T-helper 17 cell (primary cell): Measurements from ENCODE around the gene TSPAN31. TPM values are rescaled to one million over a fixed set of nuclear protein-coding genes. Genes with fewer than 3 reads are reported as not detected.
A peak's percentile ranks its signal among the peaks of the same experiment; 100 is the strongest.

ENCODE experiments used
- ATAC-seq: fragments of 150-1000 bp; cut with Tn5 transposase; 2 replicates; pipeline ENCODE4 v1.10.0; 2021; ENCODE audit warnings: mild to moderate bottlenecking, moderate library complexity
- DNase-seq, 3 donors: peaks; one replicate each; pipeline versions ENCODE4 v3.0.0 to v3.0.0-alpha.2; 2020 to 2021
- H3K9me3 ChIP-seq: one replicate; pipeline ENCODE4 v1.7.0; 2013; ENCODE audit warnings: low read length, mild to moderate bottlenecking; ENCODE audit not compliant: control insufficient read depth, poor library complexity, severe bottlenecking
- H3K27ac Mint-ChIP-seq: one replicate; pipeline ENCODE4 v1.8.0; 2022; ENCODE audit warnings: mild to moderate bottlenecking, moderate library complexity, mixed read lengths
- H3K27me3 Mint-ChIP-seq: one replicate; pipeline ENCODE4 v1.8.0; 2022; ENCODE audit warnings: mixed read lengths
- H3K36me3 Mint-ChIP-seq: one replicate; pipeline ENCODE4 v1.8.0; 2022; ENCODE audit warnings: low read depth, mixed read lengths
- H3K4me1 Mint-ChIP-seq: one replicate; pipeline ENCODE4 v1.8.0; 2022; ENCODE audit warnings: mild to moderate bottlenecking, mixed read lengths
- H3K4me3 Mint-ChIP-seq: one replicate; pipeline ENCODE4 v1.8.0; 2022; ENCODE audit warnings: mild to moderate bottlenecking, moderate library complexity, mixed read lengths
- total RNA-seq, 4 donors: library from RNA in 2 of 4; stranded (reverse) in 2 of 4; gene quantifications; one replicate each; pipeline ENCODE4 v1.2.3 and lab custom pipeline; 2022 to 2026

TSPAN31 gene
- total RNA-seq, 2 donors from 2014 or later = 9.6 to 11.8 TPM

- DNase-seq = peak; percentile 55 to 67 (median 61)
- ATAC-seq = peak; percentile 18
- Mint-ChIP-seq H3K4me1 (peaks cover 58% of the 10 kb centered on the region), H3K27me3 (no peaks in the 10 kb centered on the region), H3K4me3 (peak overlapping the region; percentile 92), H3K36me3 (no peaks in the 10 kb centered on the region), H3K27ac (peak overlapping the region; percentile 87)
- no peaks in the 10 kb centered on the region for H3K9me3 ChIP-seq
These were observed 11.8 kb downstream of the TSPAN31 start for GRCh38 chr12:57756406-57757341.

- Mint-ChIP-seq H3K36me3 (no peaks in the 10 kb centered on the region), H3K27me3 (no peaks in the 10 kb centered on the region), H3K27ac (peak overlapping the region; percentile 71), H3K4me1 (peaks cover 47% of the 10 kb centered on the region), H3K4me3 (peak overlapping the region; percentile 15)
- H3K9me3 ChIP-seq = no peaks in the 10 kb centered on the region
- DNase-seq = no peak
- ATAC-seq = no peak
These were observed 12.9 kb downstream of the TSPAN31 start for GRCh38 chr12:57757771-57758170.

GRCh38 chr12:57758552-57759359, 13.9 kb downstream of the TSPAN31 start:
- ATAC-seq (no peak), DNase-seq (no peak)
- Mint-ChIP-seq H3K27ac (peak overlapping the region; percentile 90), H3K36me3 (no peaks in the 10 kb centered on the region), H3K27me3 (peaks cover 5% of the 10 kb centered on the region), H3K4me1 (peaks cover 40% of the 10 kb centered on the region), H3K4me3 (peak overlapping the region; percentile 15)
- H3K9me3 ChIP-seq = no peaks in the 10 kb centered on the region

GRCh38 chr12:57759360-57759980, 14.6 kb downstream of the TSPAN31 start:
- peaks cover 11% of the 10 kb centered on the region for H3K27me3 Mint-ChIP-seq
- H3K4me1 Mint-ChIP-seq = peaks cover 38% of the 10 kb centered on the region
- H3K9me3 ChIP-seq = no peaks in the 10 kb centered on the region
- H3K36me3 Mint-ChIP-seq = no peaks in the 10 kb centered on the region
- H3K27ac Mint-ChIP-seq = peak overlapping the region; percentile 90
- DNase-seq (no peak), ATAC-seq (peak; percentile 24)
- H3K4me3 Mint-ChIP-seq = peak overlapping the region; percentile 52

- Mint-ChIP-seq H3K4me3 (no peak overlapping the region), H3K27ac (no peak overlapping the region), H3K4me1 (peaks cover 43% of the 10 kb centered on the region), H3K27me3 (peaks cover 12% of the 10 kb centered on the region), H3K36me3 (no peaks in the 10 kb centered on the region)
- DNase-seq (no peak), ATAC-seq (no peak)
- no peaks in the 10 kb centered on the region for H3K9me3 ChIP-seq
These were observed 15.6 kb downstream of the TSPAN31 start for GRCh38 chr12:57760347-57760982.

GRCh38 chr12:57761391-57761998, 16.7 kb downstream of the TSPAN31 start:
- Mint-ChIP-seq H3K4me3 (no peak overlapping the region), H3K36me3 (no peaks in the 10 kb centered on the region), H3K27ac (no peak overlapping the region), H3K27me3 (peaks cover 14% of the 10 kb centered on the region), H3K4me1 (peaks cover 43% of the 10 kb centered on the region)
- H3K9me3 ChIP-seq = no peaks in the 10 kb centered on the region
- DNase-seq (no peak), ATAC-seq (no peak)

- Mint-ChIP-seq H3K27ac (no peak overlapping the region), H3K4me3 (no peak overlapping the region), H3K36me3 (no peaks in the 10 kb centered on the region), H3K27me3 (peaks cover 19% of the 10 kb centered on the region), H3K4me1 (peaks cover 39% of the 10 kb centered on the region)
- no peaks in the 10 kb centered on the region for H3K9me3 ChIP-seq
- DNase-seq (no peak), ATAC-seq (no peak)
These were observed 17.6 kb downstream of the TSPAN31 start for GRCh38 chr12:57762463-57762862.

- H3K9me3 ChIP-seq = no peaks in the 10 kb centered on the region
- no peak for DNase-seq
- peaks cover 19% of the 10 kb centered on the region for H3K27me3 Mint-ChIP-seq
- peak overlapping the region; percentile 86 for H3K27ac Mint-ChIP-seq
- no peaks in the 10 kb centered on the region for H3K36me3 Mint-ChIP-seq
- H3K4me1 Mint-ChIP-seq = peaks cover 36% of the 10 kb centered on the region
- no peak for ATAC-seq
- peak overlapping the region; percentile 92 for H3K4me3 Mint-ChIP-seq
These were observed 19.2 kb downstream of the TSPAN31 start for GRCh38 chr12:57763881-57764661.

GRCh38 chr12:57764662-57765002, 19.8 kb downstream of the TSPAN31 start:
- Mint-ChIP-seq H3K27me3 (peaks cover 19% of the 10 kb centered on the region), H3K4me3 (peak overlapping the region; percentile 92), H3K36me3 (no peaks in the 10 kb centered on the region), H3K4me1 (peaks cover 31% of the 10 kb centered on the region), H3K27ac (no peak overlapping the region)
- no peaks in the 10 kb centered on the region for H3K9me3 ChIP-seq
- DNase-seq = no peak
- ATAC-seq = peak; percentile 30

GRCh38 chr12:57765003-57765697, 20.3 kb downstream of the TSPAN31 start:
- H3K36me3 Mint-ChIP-seq = peaks cover 3% of the 10 kb centered on the region
- peak overlapping the region; percentile 92 for H3K4me3 Mint-ChIP-seq
- ATAC-seq (peak; percentile 83), DNase-seq (peak; percentile 41 to 50 (median 46))
- H3K4me1 Mint-ChIP-seq = peaks cover 33% of the 10 kb centered on the region
- peaks cover 19% of the 10 kb centered on the region for H3K27me3 Mint-ChIP-seq
- peak overlapping the region; percentile 75 for H3K27ac Mint-ChIP-seq
- H3K9me3 ChIP-seq = no peaks in the 10 kb centered on the region

- peak; percentile 21 for ATAC-seq
- Mint-ChIP-seq H3K4me1 (peaks cover 33% of the 10 kb centered on the region), H3K4me3 (peak overlapping the region; percentile 92), H3K27me3 (peaks cover 19% of the 10 kb centered on the region), H3K36me3 (peaks cover 3% of the 10 kb centered on the region), H3K27ac (peak overlapping the region; percentile 75)
- H3K9me3 ChIP-seq = no peaks in the 10 kb centered on the region
- DNase-seq = no peak
These were observed 21.0 kb downstream of the TSPAN31 start for GRCh38 chr12:57765698-57766463.
